ENCODE measurements around the gene DPYSL3. TPM values are rescaled to one million over a fixed set of nuclear protein-coding genes. Genes with fewer than 3 reads are reported as not detected.
A peak's percentile ranks its signal among the peaks of the same experiment; 100 is the strongest.
"Not testable (repeated sequence)": the region's sequence is repeated elsewhere in the genome, so short reads cannot be mapped to it uniquely, and the experiment has no call there.

Gene DPYSL3
- total RNA-seq, 1 donor from 2014 or later = 414 TPM

DNA sequence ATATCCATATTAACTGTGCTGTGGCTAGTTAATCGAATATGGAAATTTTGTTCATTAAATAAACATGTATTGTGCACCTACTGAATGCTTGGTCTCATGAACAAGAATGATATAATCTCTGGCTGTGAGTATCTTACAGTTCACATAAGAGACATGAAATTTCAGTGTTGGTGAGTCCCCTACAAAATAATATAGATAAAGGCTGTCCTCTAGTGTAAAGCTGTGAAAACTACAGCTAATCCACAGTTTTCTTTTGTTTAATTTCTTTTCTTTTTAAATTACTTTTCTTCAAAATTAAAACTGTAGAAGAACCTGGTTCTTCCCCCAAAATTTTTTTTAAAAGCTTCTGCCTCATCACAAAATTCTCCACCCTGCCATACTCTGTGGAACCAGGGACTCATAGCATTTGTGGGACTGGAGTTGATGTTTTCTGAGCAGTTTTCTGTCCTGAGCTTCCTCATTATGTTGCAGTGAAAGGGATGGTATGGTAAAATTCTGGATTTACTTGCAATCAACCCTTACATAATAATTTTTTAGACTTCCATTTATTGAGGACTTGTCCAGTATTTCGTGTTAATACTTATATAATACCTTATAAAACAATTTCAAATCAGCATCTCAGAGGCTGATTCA lies 140.0 kb downstream of the DPYSL3 start:
- Mint-ChIP-seq H3K27ac (no peak overlapping the region), H3K27me3 (ENCODE audit: insufficient read depth, low read depth) (peaks cover 2% of the 10 kb centered on the region), H3K4me1 (no peaks in the 10 kb centered on the region), H3K4me3 (no peak overlapping the region), H3K9me3 (peaks cover 2% of the 10 kb centered on the region), H3K36me3 (no peaks in the 10 kb centered on the region)
- peak overlapping the region; percentile 90 for H2AFZ ChIP-seq (replicated peaks)
- H3K79me2 ChIP-seq (ENCODE audit: low read depth) = no peaks in the 10 kb centered on the region
- no peak overlapping the region for H3K4me2 ChIP-seq
- DNase-seq (ENCODE audit: low spot score) = peak; percentile 31
- no peaks in the 10 kb centered on the region for H3K36me3 ChIP-seq
- H3K9ac ChIP-seq = no peak overlapping the region
- no peaks in the 10 kb centered on the region for H3K27me3 ChIP-seq
- H3K4me1 ChIP-seq = peaks cover 14% of the 10 kb centered on the region
- peaks cover 5% of the 10 kb centered on the region for H3F3A ChIP-seq (ENCODE audit: low read depth)
- no peaks in the 10 kb centered on the region for H4K20me1 ChIP-seq (ENCODE audit: low read depth)
- H3K27ac ChIP-seq = no peak overlapping the region
- H3K9me3 ChIP-seq (ENCODE audit: low read depth) = no peaks in the 10 kb centered on the region
- no peak overlapping the region for H3K4me3 ChIP-seq
- TF ChIP-seq EZH2 (IDR thresholded peaks at IDR 0.05) (no peak), EZH2phosphoT487 (IDR thresholded peaks at IDR 0.05) (no peak)
- TF ChIP-seq, protein P1, sequence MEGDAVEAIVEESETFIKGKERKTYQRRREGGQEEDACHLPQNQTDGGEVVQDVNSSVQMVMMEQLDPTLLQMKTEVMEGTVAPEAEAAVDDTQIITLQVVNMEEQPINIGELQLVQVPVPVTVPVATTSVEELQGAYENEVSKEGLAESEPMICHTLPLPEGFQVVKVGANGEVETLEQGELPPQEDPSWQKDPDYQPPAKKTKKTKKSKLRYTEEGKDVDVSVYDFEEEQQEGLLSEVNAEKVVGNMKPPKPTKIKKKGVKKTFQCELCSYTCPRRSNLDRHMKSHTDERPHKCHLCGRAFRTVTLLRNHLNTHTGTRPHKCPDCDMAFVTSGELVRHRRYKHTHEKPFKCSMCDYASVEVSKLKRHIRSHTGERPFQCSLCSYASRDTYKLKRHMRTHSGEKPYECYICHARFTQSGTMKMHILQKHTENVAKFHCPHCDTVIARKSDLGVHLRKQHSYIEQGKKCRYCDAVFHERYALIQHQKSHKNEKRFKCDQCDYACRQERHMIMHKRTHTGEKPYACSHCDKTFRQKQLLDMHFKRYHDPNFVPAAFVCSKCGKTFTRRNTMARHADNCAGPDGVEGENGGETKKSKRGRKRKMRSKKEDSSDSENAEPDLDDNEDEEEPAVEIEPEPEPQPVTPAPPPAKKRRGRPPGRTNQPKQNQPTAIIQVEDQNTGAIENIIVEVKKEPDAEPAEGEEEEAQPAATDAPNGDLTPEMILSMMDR (IDR thresholded peaks at IDR 0.05) = peak; percentile 79

DNA sequence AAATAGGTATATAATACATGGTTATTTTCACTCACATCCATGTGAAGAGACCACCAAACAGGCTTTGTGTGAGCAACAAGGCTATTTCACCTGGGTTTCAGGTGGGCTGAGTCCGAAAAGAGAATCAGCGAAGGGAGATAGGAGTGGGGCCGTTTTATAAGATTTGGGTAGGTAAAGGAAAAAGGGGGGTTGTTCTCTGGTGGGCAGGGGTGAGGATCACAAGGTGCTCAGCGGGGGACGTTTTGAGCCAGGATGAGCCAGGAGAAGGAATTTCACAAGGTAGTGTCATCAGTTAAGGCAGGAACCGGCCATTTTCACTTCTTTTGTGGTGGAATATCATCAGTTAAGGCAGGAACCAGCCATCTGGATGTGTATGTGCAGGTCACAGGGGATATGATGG lies 142.5 kb downstream of the DPYSL3 start:
- H3K27ac Mint-ChIP-seq; H3K4me3 ChIP-seq; H3K27me3 ChIP-seq; H2AFZ ChIP-seq (replicated peaks); H4K20me1 ChIP-seq (ENCODE audit: low read depth); H3K36me3 Mint-ChIP-seq; H3K4me1 Mint-ChIP-seq; H3K4me2 ChIP-seq; H3K27me3 Mint-ChIP-seq (ENCODE audit: insufficient read depth, low read depth); H3K27ac ChIP-seq; DNase-seq (ENCODE audit: low spot score); H3K9me3 Mint-ChIP-seq; H3K9me3 ChIP-seq (ENCODE audit: low read depth); H3F3A ChIP-seq (ENCODE audit: low read depth); H3K36me3 ChIP-seq; H3K79me2 ChIP-seq (ENCODE audit: low read depth); H3K9ac ChIP-seq; H3K4me3 Mint-ChIP-seq: not testable (repeated sequence)
- peaks cover 14% of the 10 kb centered on the region for H3K4me1 ChIP-seq

DNA sequence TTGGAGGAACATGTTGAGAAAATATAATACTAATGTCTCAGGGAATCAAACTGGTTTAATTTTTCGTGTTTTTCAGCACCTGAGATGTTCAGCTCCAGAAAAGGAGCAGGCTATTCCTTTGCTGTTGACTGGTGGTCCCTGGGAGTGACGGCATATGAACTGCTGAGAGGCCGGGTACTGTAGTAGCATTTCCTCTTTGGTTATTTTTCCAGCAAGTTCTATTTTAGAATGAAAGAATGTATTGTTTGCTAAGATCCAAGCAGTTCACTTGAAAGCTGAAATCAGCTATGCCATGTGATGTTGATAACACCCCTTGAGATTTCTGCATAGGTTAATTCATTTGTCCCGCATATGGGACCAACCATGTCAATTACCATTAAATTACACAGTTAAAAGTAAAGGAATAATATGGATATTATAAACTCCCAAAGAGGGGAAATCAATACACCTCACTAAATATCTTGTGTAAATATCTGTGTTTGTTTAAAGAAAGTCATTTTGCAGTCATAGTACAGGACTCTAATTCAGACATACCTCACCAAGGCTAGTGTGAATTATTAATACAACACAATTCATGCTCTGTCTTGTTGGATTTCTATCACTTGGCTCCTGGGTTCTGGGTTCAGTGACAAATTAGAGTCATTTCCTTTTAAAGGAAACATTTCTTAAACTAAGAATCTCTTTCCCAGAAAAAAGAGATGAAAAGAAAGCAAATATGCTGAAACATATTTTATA lies 148.3 kb downstream of the DPYSL3 start:
- TF ChIP-seq EZH2 (IDR thresholded peaks at IDR 0.05) (no peak), EZH2phosphoT487 (IDR thresholded peaks at IDR 0.05) (no peak)
- TF ChIP-seq, protein P1 (IDR thresholded peaks at IDR 0.05) = no peak
- H3K36me3 ChIP-seq = no peaks in the 10 kb centered on the region
- Mint-ChIP-seq H3K4me3 (no peak overlapping the region), H3K27ac (no peak overlapping the region), H3K36me3 (no peaks in the 10 kb centered on the region), H3K9me3 (peaks cover 4% of the 10 kb centered on the region), H3K27me3 (ENCODE audit: insufficient read depth, low read depth) (no peaks in the 10 kb centered on the region), H3K4me1 (no peaks in the 10 kb centered on the region)
- no peaks in the 10 kb centered on the region for H4K20me1 ChIP-seq (ENCODE audit: low read depth)
- H3F3A ChIP-seq (ENCODE audit: low read depth) = no peaks in the 10 kb centered on the region
- no peaks in the 10 kb centered on the region for H3K79me2 ChIP-seq (ENCODE audit: low read depth)
- no peaks in the 10 kb centered on the region for H3K4me1 ChIP-seq
- DNase-seq (ENCODE audit: low spot score) = no peak
- no peaks in the 10 kb centered on the region for H3K9me3 ChIP-seq (ENCODE audit: low read depth)
- no peak overlapping the region for H3K4me2 ChIP-seq
- H3K27me3 ChIP-seq = no peaks in the 10 kb centered on the region
- no peak overlapping the region for H3K9ac ChIP-seq
- no peak overlapping the region for H3K4me3 ChIP-seq
- no peak overlapping the region for H2AFZ ChIP-seq (replicated peaks)
- no peak overlapping the region for H3K27ac ChIP-seq

DNA sequence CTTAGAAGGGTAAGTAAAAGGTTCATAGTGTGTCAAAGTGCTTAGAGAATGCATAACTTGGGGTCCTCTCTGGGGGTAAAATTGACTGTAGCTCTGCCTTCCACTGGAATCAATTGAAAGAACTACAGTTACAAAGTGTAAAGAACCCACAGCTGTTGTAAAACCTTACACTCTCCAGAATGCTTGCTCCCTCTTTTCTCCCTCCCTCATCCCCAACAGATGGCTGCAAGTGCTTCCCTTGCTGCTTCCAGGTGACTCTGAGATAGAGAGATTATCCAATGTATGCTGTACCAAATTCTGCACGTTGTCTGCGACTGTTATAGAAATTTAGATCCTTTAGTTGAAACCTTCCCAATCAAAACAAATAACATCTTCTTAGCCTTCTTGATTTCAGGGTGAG lies 149.1 kb downstream of the DPYSL3 start:
- no peak overlapping the region for H3K4me3 ChIP-seq
- no peak overlapping the region for H3K4me3 Mint-ChIP-seq
- H3K27ac ChIP-seq = no peak overlapping the region
- no peak overlapping the region for H3K27ac Mint-ChIP-seq
- no peak for TF ChIP-seq EZH2phosphoT487 (IDR thresholded peaks at IDR 0.05)
- TF ChIP-seq EZH2 (IDR thresholded peaks at IDR 0.05) = no peak
- TF ChIP-seq, protein P1 (IDR thresholded peaks at IDR 0.05) = no peak
- H3K27me3 ChIP-seq = no peaks in the 10 kb centered on the region
- H3F3A ChIP-seq (ENCODE audit: low read depth) = no peaks in the 10 kb centered on the region
- H3K4me2 ChIP-seq = no peak overlapping the region
- H2AFZ ChIP-seq (replicated peaks) = no peak overlapping the region
- H3K36me3 ChIP-seq = no peaks in the 10 kb centered on the region
- H3K36me3 Mint-ChIP-seq = no peaks in the 10 kb centered on the region
- H3K9me3 ChIP-seq (ENCODE audit: low read depth) = no peaks in the 10 kb centered on the region
- no peaks in the 10 kb centered on the region for H3K27me3 Mint-ChIP-seq (ENCODE audit: insufficient read depth, low read depth)
- H3K9ac ChIP-seq = no peak overlapping the region
- peaks cover 4% of the 10 kb centered on the region for H3K9me3 Mint-ChIP-seq
- H3K79me2 ChIP-seq (ENCODE audit: low read depth) = no peaks in the 10 kb centered on the region
- peaks cover 2% of the 10 kb centered on the region for H3K4me1 Mint-ChIP-seq
- H4K20me1 ChIP-seq (ENCODE audit: low read depth) = no peaks in the 10 kb centered on the region
- H3K4me1 ChIP-seq = no peaks in the 10 kb centered on the region
- no peak for DNase-seq (ENCODE audit: low spot score)

Data from neural progenitor cell (in vitro differentiated cells).